ENCODE data around the gene IFT57.

The IFT57 gene

DNA sequence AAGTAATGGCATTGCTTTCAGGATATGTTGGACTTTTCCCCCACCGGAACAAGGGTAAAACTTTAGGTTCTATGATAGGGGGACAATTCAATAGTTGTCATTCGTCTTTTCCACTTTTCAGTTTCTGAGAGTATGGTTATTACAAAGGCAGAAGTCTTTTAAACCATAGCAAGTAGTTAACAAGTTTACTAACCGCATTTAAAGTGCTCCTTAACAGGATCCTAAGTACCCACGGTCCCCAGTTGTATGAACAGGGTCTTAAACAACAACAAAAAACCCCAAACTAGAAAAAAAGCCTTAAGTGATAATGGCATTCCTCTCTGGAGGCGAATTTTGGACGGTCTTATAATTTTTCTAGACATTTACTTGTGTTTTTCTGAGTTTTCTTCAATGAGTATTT is 831 bp downstream of the IFT57 start:
- ChIA-PET POLR2A (no interaction called here), CTCF (no interaction called here)
- no peak for DNase-seq (ENCODE audit: extremely low spot score)
- TF ChIP-seq FOXA1 (IDR thresholded peaks at IDR 0.05): no peak
- no peak for TF ChIP-seq NFRKB (IDR thresholded peaks at IDR 0.05)
- no peak for TF ChIP-seq FOXK2 (IDR thresholded peaks at IDR 0.05)
- TF ChIP-seq, protein P1, sequence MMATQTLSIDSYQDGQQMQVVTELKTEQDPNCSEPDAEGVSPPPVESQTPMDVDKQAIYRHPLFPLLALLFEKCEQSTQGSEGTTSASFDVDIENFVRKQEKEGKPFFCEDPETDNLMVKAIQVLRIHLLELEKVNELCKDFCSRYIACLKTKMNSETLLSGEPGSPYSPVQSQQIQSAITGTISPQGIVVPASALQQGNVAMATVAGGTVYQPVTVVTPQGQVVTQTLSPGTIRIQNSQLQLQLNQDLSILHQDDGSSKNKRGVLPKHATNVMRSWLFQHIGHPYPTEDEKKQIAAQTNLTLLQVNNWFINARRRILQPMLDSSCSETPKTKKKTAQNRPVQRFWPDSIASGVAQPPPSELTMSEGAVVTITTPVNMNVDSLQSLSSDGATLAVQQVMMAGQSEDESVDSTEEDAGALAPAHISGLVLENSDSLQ (IDR thresholded peaks at IDR 0.05): no peak
- TF ChIP-seq ELF4 (IDR thresholded peaks at IDR 0.05): no peak
- TF ChIP-seq ZNF384 (IDR thresholded peaks at IDR 0.05): no peak
- no peak for TF ChIP-seq BHLHE40 (IDR thresholded peaks at IDR 0.05; ENCODE audit: borderline replicate concordance)
- no peak for TF ChIP-seq CTBP1 (IDR thresholded peaks at IDR 0.05; ENCODE audit: borderline replicate concordance)
- TF ChIP-seq SUZ12 (IDR thresholded peaks at IDR 0.05): no peak

DNA sequence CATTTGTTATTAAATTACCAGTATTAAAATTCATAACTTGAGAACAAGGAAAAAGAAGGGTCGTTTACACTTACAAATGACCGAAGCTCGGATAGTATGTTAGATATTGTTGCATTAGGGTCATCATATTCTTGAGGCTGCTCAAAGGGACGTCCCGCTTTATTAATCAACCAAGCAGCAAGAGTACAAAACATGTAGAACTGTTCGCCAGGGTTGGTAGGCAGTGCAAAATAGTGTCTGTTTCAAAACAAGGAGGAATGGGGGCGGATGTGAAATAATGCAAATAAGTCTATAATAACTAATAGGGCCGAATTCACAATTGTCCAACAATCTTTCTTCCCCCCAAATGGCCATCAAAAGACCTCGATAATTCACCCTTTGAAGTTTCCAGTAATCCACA is 2.9 kb downstream of the IFT57 start:
- DNase-seq (ENCODE audit: extremely low spot score): no peak
- TF ChIP-seq LEF1 (IDR thresholded peaks at IDR 0.05; ENCODE audit: borderline replicate concordance) (no peak), ELF4 (IDR thresholded peaks at IDR 0.05) (no peak), SUZ12 (IDR thresholded peaks at IDR 0.05) (no peak), SP1 (IDR thresholded peaks at IDR 0.05) (no peak), TARDBP (IDR thresholded peaks at IDR 0.05) (no peak), NFRKB (IDR thresholded peaks at IDR 0.05) (no peak), ZNF384 (IDR thresholded peaks at IDR 0.05) (no peak), ARNT (IDR thresholded peaks at IDR 0.05) (no peak), HDGF (IDR thresholded peaks at IDR 0.05; ENCODE audit: borderline replicate concordance) (no peak), CTBP1 (IDR thresholded peaks at IDR 0.05; ENCODE audit: borderline replicate concordance) (no peak), FOXM1 (IDR thresholded peaks at IDR 0.05; ENCODE audit: borderline replicate concordance) (no peak), BHLHE40 (IDR thresholded peaks at IDR 0.05; ENCODE audit: borderline replicate concordance) (no peak), FOXA1 (IDR thresholded peaks at IDR 0.05) (no peak), L3MBTL2 (conservative IDR thresholded peaks at IDR 0.05) (no peak)
- TF ChIP-seq, protein P1 (IDR thresholded peaks at IDR 0.05): no peak
- ChIA-PET POLR2A (no interaction called here), CTCF (no interaction called here)

DNA sequence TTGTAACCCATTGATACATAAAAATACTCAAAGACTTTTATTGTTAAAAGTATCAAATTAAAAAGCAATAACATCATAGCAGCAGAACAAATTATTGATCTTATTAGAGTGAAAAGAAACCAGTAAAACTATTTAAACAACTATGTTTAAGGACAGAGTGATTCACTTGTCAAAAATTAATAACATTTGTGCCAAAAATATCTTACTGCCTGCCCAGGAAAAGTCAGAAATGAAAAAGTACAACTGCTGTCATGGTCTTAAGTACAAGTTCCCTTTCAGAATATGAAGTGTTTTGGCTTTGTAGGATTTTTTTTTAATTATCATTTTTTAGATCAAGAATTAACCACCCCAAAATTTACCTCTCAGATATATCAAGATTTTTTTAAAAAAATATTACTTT is 3.4 kb downstream of the IFT57 start:
- POLR2A ChIA-PET: no interaction called here
- DNase-seq (ENCODE audit: extremely low spot score): no peak
- CTCF ChIA-PET: no interaction called here
- TF ChIP-seq TARDBP (IDR thresholded peaks at IDR 0.05): no peak
- no peak for TF ChIP-seq BHLHE40 (IDR thresholded peaks at IDR 0.05; ENCODE audit: borderline replicate concordance)
- no peak for TF ChIP-seq FOXM1 (IDR thresholded peaks at IDR 0.05; ENCODE audit: borderline replicate concordance)
- no peak for TF ChIP-seq ARNT (IDR thresholded peaks at IDR 0.05)
- TF ChIP-seq FOXA1 (IDR thresholded peaks at IDR 0.05): no peak
- no peak for TF ChIP-seq FOXK2 (IDR thresholded peaks at IDR 0.05)
- TF ChIP-seq CTBP1 (IDR thresholded peaks at IDR 0.05; ENCODE audit: borderline replicate concordance): no peak
- TF ChIP-seq SUZ12 (IDR thresholded peaks at IDR 0.05): no peak
- no peak for TF ChIP-seq HDGF (IDR thresholded peaks at IDR 0.05; ENCODE audit: borderline replicate concordance)
- no peak for TF ChIP-seq LEF1 (IDR thresholded peaks at IDR 0.05; ENCODE audit: borderline replicate concordance)
- no peak for TF ChIP-seq NFRKB (IDR thresholded peaks at IDR 0.05)

DNA sequence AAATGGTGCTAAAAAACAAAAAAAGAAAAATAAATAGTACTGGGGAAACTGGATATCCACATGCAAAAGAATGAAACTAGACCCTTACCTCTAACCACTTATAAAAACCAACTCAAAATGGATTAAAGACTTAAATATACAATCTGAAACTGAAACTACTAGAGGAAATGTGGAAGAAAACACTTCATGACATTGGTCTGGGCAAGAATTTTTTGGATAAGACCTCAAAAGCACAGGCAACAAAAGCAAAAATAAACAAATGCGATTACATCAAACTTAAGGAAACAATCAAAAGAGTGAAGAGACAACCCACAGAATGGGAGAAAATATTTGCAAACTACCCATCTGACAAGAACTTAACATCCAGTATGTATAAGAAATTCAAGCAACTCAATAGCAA is 6.4 kb downstream of the IFT57 start:
- no peak for DNase-seq (ENCODE audit: extremely low spot score)
- CTCF ChIA-PET: no interaction called here
- POLR2A ChIA-PET: no interaction called here

DNA sequence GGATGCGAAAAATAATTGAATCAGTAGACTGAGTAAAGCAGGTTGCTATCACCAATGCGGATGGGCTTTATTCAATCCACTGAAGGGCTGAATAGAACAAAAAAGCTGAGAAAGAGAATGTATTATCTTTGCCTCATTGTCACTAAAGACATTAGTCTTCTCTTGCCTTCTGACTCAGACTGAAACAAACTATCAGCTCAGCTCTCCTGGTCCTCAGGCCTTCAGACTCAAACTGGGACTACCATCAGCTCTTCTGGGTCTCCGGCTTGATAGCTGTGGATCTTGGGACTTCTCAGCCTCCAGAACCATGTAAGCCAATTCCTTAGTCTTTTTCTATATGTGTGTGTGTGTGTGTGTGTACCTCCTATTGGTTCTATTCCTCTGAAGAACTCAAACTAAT is 12.6 kb downstream of the IFT57 start:
- DNase-seq (ENCODE audit: extremely low spot score): no peak
- ChIA-PET CTCF (interaction anchor here (0.6 kb wide), 1 partner anchor 15 kb away, joined by 8 read pairs; no protein-coding TSS in a partner anchor), POLR2A (no interaction called here)
- TF ChIP-seq LEF1 (IDR thresholded peaks at IDR 0.05; ENCODE audit: borderline replicate concordance): no peak
- TF ChIP-seq FOXA1 (IDR thresholded peaks at IDR 0.05): no peak
- no peak for TF ChIP-seq FOXM1 (IDR thresholded peaks at IDR 0.05; ENCODE audit: borderline replicate concordance)
- TF ChIP-seq, protein P1 (IDR thresholded peaks at IDR 0.05): no peak
- no peak for TF ChIP-seq CTBP1 (IDR thresholded peaks at IDR 0.05; ENCODE audit: borderline replicate concordance)
- TF ChIP-seq L3MBTL2 (conservative IDR thresholded peaks at IDR 0.05): no peak
- TF ChIP-seq BHLHE40 (IDR thresholded peaks at IDR 0.05; ENCODE audit: borderline replicate concordance): no peak
- no peak for TF ChIP-seq ZNF384 (IDR thresholded peaks at IDR 0.05)
- TF ChIP-seq FOXK2 (IDR thresholded peaks at IDR 0.05): no peak
- no peak for TF ChIP-seq SP1 (IDR thresholded peaks at IDR 0.05)
- TF ChIP-seq HDGF (IDR thresholded peaks at IDR 0.05; ENCODE audit: borderline replicate concordance): no peak
- TF ChIP-seq ELF4 (IDR thresholded peaks at IDR 0.05): no peak
- TF ChIP-seq ARNT (IDR thresholded peaks at IDR 0.05): no peak
- no peak for TF ChIP-seq TARDBP (IDR thresholded peaks at IDR 0.05)
- no peak for TF ChIP-seq SUZ12 (IDR thresholded peaks at IDR 0.05)
- no peak for TF ChIP-seq NFRKB (IDR thresholded peaks at IDR 0.05)

More for the DNA sequence above, 6.4 kb downstream of the IFT57 start:
- no peak for TF ChIP-seq SUZ12 (IDR thresholded peaks at IDR 0.05)

DNA sequence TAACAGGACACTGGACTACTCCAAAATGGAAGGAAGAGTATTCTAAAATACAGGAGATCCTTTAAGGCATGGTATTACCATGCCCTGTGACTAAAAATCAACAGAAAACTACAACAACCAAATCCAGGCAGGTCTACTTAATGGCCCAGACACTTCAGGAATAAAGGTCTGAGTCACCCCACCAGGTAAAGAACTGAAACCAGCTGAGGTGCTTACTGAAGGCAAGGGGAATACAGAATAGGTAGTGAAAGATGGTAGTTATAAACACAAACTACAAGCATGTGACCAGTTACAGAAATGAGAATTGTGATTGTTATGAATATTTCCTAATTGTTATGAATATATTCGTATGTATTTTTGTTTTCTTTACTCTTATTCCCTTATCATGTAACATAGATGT is 13.4 kb downstream of the IFT57 start:
- DNase-seq (ENCODE audit: extremely low spot score): no peak
- ChIA-PET CTCF (no interaction called here), POLR2A (no interaction called here)
- TF ChIP-seq NFRKB (IDR thresholded peaks at IDR 0.05): no peak
- TF ChIP-seq, protein P1 (IDR thresholded peaks at IDR 0.05): no peak
- no peak for TF ChIP-seq ZNF384 (IDR thresholded peaks at IDR 0.05)
- no peak for TF ChIP-seq SP1 (IDR thresholded peaks at IDR 0.05)
- no peak for TF ChIP-seq SUZ12 (IDR thresholded peaks at IDR 0.05)
- TF ChIP-seq LEF1 (IDR thresholded peaks at IDR 0.05; ENCODE audit: borderline replicate concordance): no peak
- no peak for TF ChIP-seq L3MBTL2 (conservative IDR thresholded peaks at IDR 0.05)
- TF ChIP-seq BHLHE40 (IDR thresholded peaks at IDR 0.05; ENCODE audit: borderline replicate concordance): no peak
- no peak for TF ChIP-seq ELF4 (IDR thresholded peaks at IDR 0.05)
- no peak for TF ChIP-seq FOXK2 (IDR thresholded peaks at IDR 0.05)
- no peak for TF ChIP-seq ARNT (IDR thresholded peaks at IDR 0.05)

Measured in HEK293T (cell line).